ENCODE results near the gene MAP7D2. TPM values are rescaled to one million over a fixed set of nuclear protein-coding genes. Genes with fewer than 3 reads are reported as not detected.

The MAP7D2 gene
- total RNA-seq, 1 experiment from 2014 or later = 1.9 TPM

DNA sequence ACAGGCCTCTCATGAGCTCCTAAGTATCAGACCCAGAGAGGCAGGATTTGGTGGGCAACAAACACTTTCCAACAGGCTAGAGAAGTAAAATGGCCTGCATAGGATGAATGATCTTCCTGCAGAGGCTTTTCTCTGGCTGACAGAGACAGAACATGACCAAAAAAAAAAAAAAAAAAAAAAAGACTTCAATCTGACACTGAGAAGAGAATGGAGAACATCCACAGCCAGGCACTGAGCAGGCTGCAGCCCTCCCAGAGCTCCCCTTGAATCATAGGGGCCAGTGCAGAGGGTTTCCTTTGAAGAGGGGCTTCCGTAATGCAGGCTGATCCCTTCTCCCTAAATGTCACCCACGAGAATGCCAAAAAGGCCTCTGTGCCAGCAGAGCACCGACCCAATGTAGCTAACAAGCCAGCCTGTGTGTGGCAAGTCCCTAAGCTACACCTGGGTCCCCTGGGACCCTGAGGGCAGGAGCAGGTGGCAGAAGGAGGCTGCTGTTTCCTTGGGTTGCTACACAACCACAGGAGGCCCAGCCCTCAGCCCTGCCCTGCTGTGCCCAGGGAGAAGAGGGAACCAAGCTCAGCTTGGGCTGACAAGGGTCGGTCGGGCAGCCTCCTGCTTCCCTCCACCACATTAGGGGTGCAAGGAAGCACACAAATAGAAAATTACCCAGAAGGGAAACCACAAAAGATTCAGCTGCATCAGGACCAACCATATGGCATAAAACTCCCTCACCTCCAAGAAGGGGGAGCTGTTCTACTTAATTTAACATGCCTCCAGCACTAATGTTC is 55.6 kb downstream of the MAP7D2 start:
- WGBS (ENCODE audit: extremely low coverage, insufficient read length, low lambda C conversion rate) = no CpG with 5 or more reads among the region's 5 CpGs
- H3T11ph ChIP-seq (ENCODE audit: low read length) = no peak overlapping the region
- no peak overlapping the region for H2AFZ ChIP-seq (ENCODE audit: low read length)
- H3K18ac ChIP-seq (ENCODE audit: insufficient read length, low read depth, low read length) = no peak overlapping the region
- no peak overlapping the region for H4K5ac ChIP-seq (ENCODE audit: insufficient read length, low read depth, low read length)
- H3K4me1 ChIP-seq (ENCODE audit: insufficient read depth, low read length) = no peaks in the 10 kb centered on the region
- no peak overlapping the region for H3K4ac ChIP-seq (ENCODE audit: low read depth, low read length)
- no peak overlapping the region for H4K8ac ChIP-seq (replicated peaks; ENCODE audit: insufficient read length, low read depth, low read length)
- no peaks in the 10 kb centered on the region for H4K20me1 ChIP-seq (ENCODE audit: control insufficient read depth, insufficient read depth, insufficient read length)
- no peak overlapping the region for H3K27ac ChIP-seq (ENCODE audit: insufficient read length, low read depth, low read length)
- TF ChIP-seq, protein P1, sequence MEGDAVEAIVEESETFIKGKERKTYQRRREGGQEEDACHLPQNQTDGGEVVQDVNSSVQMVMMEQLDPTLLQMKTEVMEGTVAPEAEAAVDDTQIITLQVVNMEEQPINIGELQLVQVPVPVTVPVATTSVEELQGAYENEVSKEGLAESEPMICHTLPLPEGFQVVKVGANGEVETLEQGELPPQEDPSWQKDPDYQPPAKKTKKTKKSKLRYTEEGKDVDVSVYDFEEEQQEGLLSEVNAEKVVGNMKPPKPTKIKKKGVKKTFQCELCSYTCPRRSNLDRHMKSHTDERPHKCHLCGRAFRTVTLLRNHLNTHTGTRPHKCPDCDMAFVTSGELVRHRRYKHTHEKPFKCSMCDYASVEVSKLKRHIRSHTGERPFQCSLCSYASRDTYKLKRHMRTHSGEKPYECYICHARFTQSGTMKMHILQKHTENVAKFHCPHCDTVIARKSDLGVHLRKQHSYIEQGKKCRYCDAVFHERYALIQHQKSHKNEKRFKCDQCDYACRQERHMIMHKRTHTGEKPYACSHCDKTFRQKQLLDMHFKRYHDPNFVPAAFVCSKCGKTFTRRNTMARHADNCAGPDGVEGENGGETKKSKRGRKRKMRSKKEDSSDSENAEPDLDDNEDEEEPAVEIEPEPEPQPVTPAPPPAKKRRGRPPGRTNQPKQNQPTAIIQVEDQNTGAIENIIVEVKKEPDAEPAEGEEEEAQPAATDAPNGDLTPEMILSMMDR (conservative IDR thresholded peaks at IDR 0.05) = no peak
- no peak overlapping the region for H2BK12ac ChIP-seq (ENCODE audit: insufficient read length, low read depth, low read length)
- no peak overlapping the region for H3K4me2 ChIP-seq (ENCODE audit: insufficient read depth, insufficient read length, low read length)
- H2BK120ac ChIP-seq (ENCODE audit: low read depth, low read length, poor library complexity, severe bottlenecking) = no peak overlapping the region
- no peak overlapping the region for H3K14ac ChIP-seq (ENCODE audit: insufficient read depth, low read length)
- H3K9ac ChIP-seq (ENCODE audit: extremely low read depth, insufficient read length, low read length) = no peak overlapping the region
- H4K91ac ChIP-seq (ENCODE audit: insufficient read length, low read depth, low read length) = no peak overlapping the region
- H3K79me2 ChIP-seq (ENCODE audit: insufficient read depth, low read length) = no peaks in the 10 kb centered on the region
- H3K23ac ChIP-seq (ENCODE audit: insufficient read length, low read depth, low read length) = no peak overlapping the region
- H3K56ac ChIP-seq (ENCODE audit: insufficient read length, low read depth, low read length) = no peak overlapping the region
- H3K27me3 ChIP-seq (ENCODE audit: insufficient read depth, low read length) = 0 out of 2 replicates have a peak, but pooled peaks cover 3% of the 10 kb centered on the region
- H3K79me1 ChIP-seq (ENCODE audit: insufficient read depth, low read depth, low read length, poor library complexity, severe bottlenecking) = no peaks in the 10 kb centered on the region
- no peak overlapping the region for H2BK20ac ChIP-seq (ENCODE audit: low read depth, low read length, poor library complexity, severe bottlenecking)
- H3K36me3 Mint-ChIP-seq (ENCODE audit: insufficient read depth in 1 of 3, low read depth in 3 of 3) = peaks cover 0 to 3% (median 0%) of the 10 kb centered on the region in 3 experiments; a peak in 1 of 7 replicates
- H2BK15ac ChIP-seq (ENCODE audit: low read depth, low read length) = no peak overlapping the region
- no peak overlapping the region for H2AK5ac ChIP-seq (ENCODE audit: insufficient read length, low read length)
- DNase-seq = no peak
- peaks cover 1% of the 10 kb centered on the region; the same call in 1 of the 2 replicates for H3K27me3 Mint-ChIP-seq (ENCODE audit: low read depth)
- H2BK5ac ChIP-seq (ENCODE audit: insufficient read length, low read length) = no peak overlapping the region
- H3K4me1 Mint-ChIP-seq = peaks cover 8 to 13% of the 10 kb centered on the region in 2 experiments; a peak in 3 of 4 replicates
- peaks cover 70% of the 10 kb centered on the region in 2 experiments for H3K9me3 Mint-ChIP-seq
- H3K27ac Mint-ChIP-seq = no peak overlapping the region
- H3K9me3 ChIP-seq (ENCODE audit: control insufficient read depth, low read depth, low read length) = peaks cover 36% of the 10 kb centered on the region
- no peaks in the 10 kb centered on the region for H3K23me2 ChIP-seq (ENCODE audit: insufficient read length, low read depth, low read length, poor library complexity, severe bottlenecking)
- no peak overlapping the region for H3K4me3 Mint-ChIP-seq
